HepG2 (cell line): ENCODE data around the gene SLC1A4. TPM values are rescaled to one million over a fixed set of nuclear protein-coding genes. Genes with fewer than 3 reads are reported as not detected.
A peak's percentile ranks its signal among the peaks of the same experiment; 100 is the strongest.

Experiments
- DRAP1 ChIP-seq: IDR thresholded peaks from 2 replicates; pipeline ENCODE4 v1.6.1; 2016; ENCODE audit warnings: missing genetic modification reagents, missing compliant biosample characterization
- FOSL2 ChIP-seq: sonication (generic); formaldehyde crosslinking; IDR thresholded peaks from 2 replicates; pipeline ENCODE4 v1.4.0; 2020; ENCODE audit warnings: missing genetic modification reagents
- MATR3 ChIP-seq: sonication (generic); formaldehyde crosslinking; IDR thresholded peaks from 2 replicates; pipeline ENCODE4 v1.4.0; 2020; ENCODE audit warnings: missing genetic modification reagents
- MEF2D ChIP-seq: sonication (generic); formaldehyde crosslinking; IDR thresholded peaks from 2 replicates; pipeline ENCODE4 v1.5.1; 2020; ENCODE audit warnings: mild to moderate bottlenecking, missing genetic modification reagents
- MYPOP ChIP-seq: sonication (generic); formaldehyde crosslinking; IDR thresholded peaks from 2 replicates; pipeline ENCODE4 v1.8.1; 2023; ENCODE audit warnings: mild to moderate bottlenecking, moderate library complexity, missing genetic modification reagents
- NFE2L1 ChIP-seq: sonication (generic); formaldehyde crosslinking; IDR thresholded peaks from 2 replicates; pipeline ENCODE4 v1.4.0; 2020; ENCODE audit warnings: missing genetic modification reagents, mild to moderate bottlenecking, borderline replicate concordance
- NFYC ChIP-seq: IDR thresholded peaks from 2 replicates; pipeline ENCODE4 v1.6.1; 2016; ENCODE audit warnings: missing genetic modification reagents, missing compliant biosample characterization
- POLR2G ChIP-seq: fragments of 200-400 bp; formaldehyde crosslinking; IDR thresholded peaks from 2 replicates; pipeline ENCODE4 v1.6.1; 2018; ENCODE audit warnings: mild to moderate bottlenecking, low read depth, low read length, moderate library complexity
- REL ChIP-seq: sonication (generic); formaldehyde crosslinking; conservative IDR thresholded peaks from 2 replicates; pipeline ENCODE4 v1.8.0; 2022; ENCODE audit warnings: mild to moderate bottlenecking, missing genetic modification reagents, moderate library complexity
- RXRB ChIP-seq: IDR thresholded peaks from 2 replicates; pipeline ENCODE4 v1.6.1; 2016; ENCODE audit warnings: borderline replicate concordance, missing genetic modification reagents, missing compliant biosample characterization
- SMC3 ChIP-seq: IDR thresholded peaks from 2 replicates; pipeline ENCODE4 v1.6.1; 2011; ENCODE audit warnings: low read length, improper control_type of control experiment
- WIZ ChIP-seq: sonication (generic); formaldehyde crosslinking; IDR thresholded peaks from 2 replicates; pipeline ENCODE4 v1.5.1; 2020; ENCODE audit warnings: mild to moderate bottlenecking, missing genetic modification reagents
- ZBTB26 ChIP-seq: IDR thresholded peaks from 2 replicates; pipeline ENCODE4 v1.6.1; 2016; ENCODE audit warnings: missing compliant biosample characterization, missing genetic modification reagents, borderline replicate concordance
- ZC3H4 ChIP-seq: sonication (generic); formaldehyde crosslinking; IDR thresholded peaks from 2 replicates; pipeline ENCODE4 v1.4.0; 2020; ENCODE audit warnings: missing genetic modification reagents, borderline replicate concordance
- ZEB1 ChIP-seq: IDR thresholded peaks from 2 replicates; pipeline ENCODE4 v1.6.1; 2012; ENCODE audit warnings: mild to moderate bottlenecking, low read depth, inconsistent platforms; ENCODE audit not compliant: insufficient replicate concordance
- ZFY ChIP-seq: sonication (generic); formaldehyde crosslinking; IDR thresholded peaks from 2 replicates; pipeline ENCODE4 v1.4.0; 2020; ENCODE audit warnings: missing genetic modification reagents
- ZMYM3 ChIP-seq: sonication (generic); formaldehyde crosslinking; IDR thresholded peaks from 2 replicates; pipeline ENCODE4 v1.5.1; 2020; ENCODE audit warnings: mild to moderate bottlenecking, missing genetic modification reagents
- ZNF282 ChIP-seq: fragments of 450-650 bp; IDR thresholded peaks from 2 replicates; pipeline ENCODE4 v1.6.1; 2018; ENCODE audit not compliant: partially characterized antibody
- ZNF350 ChIP-seq: sonication (generic); formaldehyde crosslinking; IDR thresholded peaks from 2 replicates; pipeline ENCODE4 v1.4.0; 2020; ENCODE audit warnings: mild to moderate bottlenecking, low read depth, missing genetic modification reagents, borderline replicate concordance
- ZNF414 ChIP-seq: sonication (generic); formaldehyde crosslinking; IDR thresholded peaks from 2 replicates; pipeline ENCODE4 v1.5.0; 2020; ENCODE audit warnings: missing genetic modification reagents
- ZNF652 ChIP-seq: IDR thresholded peaks from 2 replicates; pipeline ENCODE4 v1.6.1; 2016; ENCODE audit warnings: low read depth, borderline replicate concordance
- polyA plus RNA-seq, 8 experiments: library from polyadenylated mRNA; depleted of rRNA in 3 of 8; stranded (reverse) in 7 of 8; unstranded in 1 of 8; fragments of >200 nt; fragmentation: Illumina TruSeq in 4 of 8; extraction: Trizol in 4 of 8; gene quantifications; 2 replicates each; pipeline versions ENCODE4 v1.2.1 to v1.2.3, GENCODE V29; 2011 to 2016; ENCODE audit warnings: low read depth in 4 of 8, missing spikeins in 1 of 8, mixed read lengths in 1 of 8; ENCODE audit not compliant: insufficient read depth in 1 of 8
- total RNA-seq, 5 experiments: library from RNA; depleted of rRNA; stranded (reverse); fragments of >200 nt; fragmentation: Illumina TruSeq; extraction: Trizol; gene quantifications; 2 replicates each; pipeline ENCODE4 v1.2.3, GENCODE V29; 2016; ENCODE audit warnings: low read depth in 1 of 5
- TF ChIP-seq, protein P1 (sequence below): sonication (generic); formaldehyde crosslinking; IDR thresholded peaks from 2 replicates; pipeline ENCODE4 v1.4.0; 2020; ENCODE audit warnings: missing genetic modification reagents, borderline replicate concordance
- TF ChIP-seq, protein P2 (sequence below): sonication (generic); formaldehyde crosslinking; IDR thresholded peaks from 2 replicates; pipeline ENCODE4 v1.4.0; 2020; ENCODE audit warnings: mild to moderate bottlenecking, missing genetic modification reagents

The SLC1A4 gene
- total and polyA plus RNA-seq, 2 of the 13 experiments (the other 11 are each of a cell fraction or from before 2014, with no cell fraction given): 21.0 to 39.6 TPM

GRCh38 chr2:65040400-65041261 is 51.4 kb downstream of the SLC1A4 start (continued):
- TF ChIP-seq ZNF414 (0 out of 2 replicates have a peak, but pooled peaks have one; percentile 54), ZEB1 (no peak), WIZ (CRISPR knock-in tag) (no peak), MEF2D (0 out of 2 replicates have a peak, but pooled peaks have one; percentile 27), NFE2L1 (no peak), MATR3 (CRISPR knock-in tag) (no peak), ZNF350 (peak; percentile 37; the same call in 1 of the 2 replicates), ZFY (CRISPR knock-in tag) (no peak), MYPOP (CRISPR knock-in tag) (0 out of 2 replicates have a peak, but pooled peaks have one; percentile 45), NFYC (CRISPR knock-in tag) (0 out of 2 replicates have a peak, but pooled peaks have one; percentile 12), REL (CRISPR knock-in tag) (no peak), ZNF282 (no peak), ZBTB26 (CRISPR knock-in tag) (peak; percentile 85), FOSL2 (CRISPR knock-in tag) (peak; percentile 45), ZMYM3 (0 out of 2 replicates have a peak, but pooled peaks have one; percentile 22), POLR2G (no peak), RXRB (CRISPR knock-in tag) (peak; percentile 70), ZNF652 (CRISPR knock-in tag) (0 out of 2 replicates have a peak, but pooled peaks have one; percentile 30), ZC3H4 (CRISPR knock-in tag) (0 out of 2 replicates have a peak, but pooled peaks have one; percentile 58), SMC3 (peak; percentile 99), DRAP1 (CRISPR knock-in tag) (no peak)
- TF ChIP-seq, protein P1, sequence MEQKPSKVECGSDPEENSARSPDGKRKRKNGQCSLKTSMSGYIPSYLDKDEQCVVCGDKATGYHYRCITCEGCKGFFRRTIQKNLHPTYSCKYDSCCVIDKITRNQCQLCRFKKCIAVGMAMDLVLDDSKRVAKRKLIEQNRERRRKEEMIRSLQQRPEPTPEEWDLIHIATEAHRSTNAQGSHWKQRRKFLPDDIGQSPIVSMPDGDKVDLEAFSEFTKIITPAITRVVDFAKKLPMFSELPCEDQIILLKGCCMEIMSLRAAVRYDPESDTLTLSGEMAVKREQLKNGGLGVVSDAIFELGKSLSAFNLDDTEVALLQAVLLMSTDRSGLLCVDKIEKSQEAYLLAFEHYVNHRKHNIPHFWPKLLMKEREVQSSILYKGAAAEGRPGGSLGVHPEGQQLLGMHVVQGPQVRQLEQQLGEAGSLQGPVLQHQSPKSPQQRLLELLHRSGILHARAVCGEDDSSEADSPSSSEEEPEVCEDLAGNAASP (CRISPR knock-in tag): peak; percentile 65
- TF ChIP-seq, protein P2, sequence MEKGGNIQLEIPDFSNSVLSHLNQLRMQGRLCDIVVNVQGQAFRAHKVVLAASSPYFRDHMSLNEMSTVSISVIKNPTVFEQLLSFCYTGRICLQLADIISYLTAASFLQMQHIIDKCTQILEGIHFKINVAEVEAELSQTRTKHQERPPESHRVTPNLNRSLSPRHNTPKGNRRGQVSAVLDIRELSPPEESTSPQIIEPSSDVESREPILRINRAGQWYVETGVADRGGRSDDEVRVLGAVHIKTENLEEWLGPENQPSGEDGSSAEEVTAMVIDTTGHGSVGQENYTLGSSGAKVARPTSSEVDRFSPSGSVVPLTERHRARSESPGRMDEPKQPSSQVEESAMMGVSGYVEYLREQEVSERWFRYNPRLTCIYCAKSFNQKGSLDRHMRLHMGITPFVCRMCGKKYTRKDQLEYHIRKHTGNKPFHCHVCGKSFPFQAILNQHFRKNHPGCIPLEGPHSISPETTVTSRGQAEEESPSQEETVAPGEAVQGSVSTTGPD (CRISPR knock-in tag): no peak
